Endothelial cell of umbilical vein (primary cell): ENCODE data around the gene POLR2B. TPM values are rescaled to one million over a fixed set of nuclear protein-coding genes. Genes with fewer than 3 reads are reported as not detected.

Source experiments
- BruUV-seq: library from RNA; stranded (reverse); fragments of 400-500 nt; replicated peaks from 2 replicates; lab custom pipeline; 2021; lab: Mats Ljungman, UMichigan
- CTCF ChIA-PET: fragments of 300-600, 350-600 bp; sonication (Branson Sonifier 250); formaldehyde crosslinking; loops from one replicate; lab custom pipeline; 2021; ENCODE audit warnings: antibody characterized with exemption, inconsistent platforms; lab: Charles Lee
- POLR2A ChIA-PET: fragments of 300-600, 350-600 bp; sonication (Branson Sonifier 250); formaldehyde crosslinking; loops from one replicate; lab custom pipeline; 2021; ENCODE audit warnings: antibody characterized with exemption, inconsistent platforms; lab: Charles Lee
- DNase-seq: peaks from one replicate; pipeline ENCODE4 v3.0.0-alpha.2; 2011; ENCODE audit warnings: low read depth, low spot score
- FAIRE-seq: peaks from 2 replicates; lab custom pipeline; 2011; peaks lifted over from hg19 to GRCh38; lab: Jason Lieb, UNC
- H2AFZ ChIP-seq: 2 replicates; pipeline ENCODE4 v1.6.0; 2012; ENCODE audit warnings: low read depth, low read length, control low read depth, inconsistent platforms
- H3K27ac ChIP-seq: 2 replicates; pipeline ENCODE4 v1.5.1; 2011; ENCODE audit warnings: low read depth, mild to moderate bottlenecking, control low read depth, low read length, moderate library complexity; ENCODE audit not compliant: insufficient read depth
- H3K27me3 ChIP-seq, 2 experiments: 2 replicates each; pipeline versions ENCODE4 v1.6.0 to v1.6.1; 2011; ENCODE audit warnings: low read length in 2 of 2, mixed read lengths in 1 of 2; ENCODE audit not compliant: control insufficient read depth in 2 of 2, insufficient read depth in 2 of 2
- H3K36me3 ChIP-seq, 2 experiments: 2 replicates in 1 of 2; 3 replicates in 1 of 2; pipeline ENCODE4 v1.5.1; 2011; ENCODE audit warnings: low read length in 2 of 2, mild to moderate bottlenecking in 1 of 2, moderate library complexity in 1 of 2; ENCODE audit not compliant: control insufficient read depth in 2 of 2, insufficient read depth in 2 of 2; ENCODE audit errors: extremely low read depth in 1 of 2
- H3K4me1 ChIP-seq: 3 replicates; pipeline ENCODE4 v1.5.1; 2011; ENCODE audit warnings: mild to moderate bottlenecking, low read length; ENCODE audit not compliant: control insufficient read depth, insufficient read depth; ENCODE audit errors: extremely low read depth
- H3K4me2 ChIP-seq: 2 replicates; pipeline ENCODE4 v1.6.1; 2011; ENCODE audit warnings: low read length, control low read depth, mixed read lengths; ENCODE audit not compliant: insufficient read depth
- H3K4me3 ChIP-seq, 3 experiments: fragments of 200-600 bp in 1 of 3; sonication (generic), shearing (Covaris generic) in 1 of 3; replicated peaks in 1 of 3; 2 replicates each; pipeline ENCODE4 v1.5.1; 2011 to 2016; ENCODE audit warnings: control low read depth in 3 of 3, low read length in 3 of 3, mild to moderate bottlenecking in 2 of 3, inconsistent platforms in 1 of 3, low read depth in 1 of 3, moderate library complexity in 1 of 3; ENCODE audit not compliant: insufficient read depth in 1 of 3
- H3K79me2 ChIP-seq: 2 replicates; pipeline ENCODE4 v1.6.0; 2012; ENCODE audit warnings: low read length, inconsistent platforms; ENCODE audit not compliant: control insufficient read depth, insufficient read depth
- H3K9ac ChIP-seq: replicated peaks from 2 replicates; pipeline ENCODE3; 2011; ENCODE audit warnings: low read length, control low read depth; ENCODE audit not compliant: insufficient read depth; ENCODE audit errors: extremely low read depth
- H3K9me1 ChIP-seq: replicated peaks from 3 replicates; pipeline ENCODE4 v1.6.0; 2011; ENCODE audit warnings: mild to moderate bottlenecking, low read length; ENCODE audit not compliant: control insufficient read depth, insufficient read depth; ENCODE audit errors: extremely low read depth
- H3K9me3 ChIP-seq: replicated peaks from 2 replicates; pipeline ENCODE4 v1.5.1; 2012; ENCODE audit warnings: low read length, inconsistent platforms; ENCODE audit not compliant: control insufficient read depth, insufficient read depth
- H4K20me1 ChIP-seq: replicated peaks from 2 replicates; pipeline ENCODE3; 2011; ENCODE audit warnings: mild to moderate bottlenecking, low read length; ENCODE audit not compliant: control insufficient read depth, insufficient read depth; ENCODE audit errors: extremely low read depth
- EZH2 ChIP-seq: IDR thresholded peaks from 2 replicates; pipeline ENCODE4 v1.6.1; 2012; ENCODE audit warnings: borderline replicate concordance, low read depth, mild to moderate bottlenecking, moderate library complexity, low read length, inconsistent platforms; ENCODE audit not compliant: severe bottlenecking
- FOS ChIP-seq: IDR thresholded peaks from 2 replicates; pipeline ENCODE4 v1.6.1; 2011; ENCODE audit warnings: mild to moderate bottlenecking, low read length, moderate library complexity, borderline replicate concordance; ENCODE audit not compliant: insufficient read depth
- GATA2 ChIP-seq: IDR thresholded peaks from 2 replicates; pipeline ENCODE4 v1.7.0; 2011; ENCODE audit warnings: low read depth, mild to moderate bottlenecking, moderate library complexity, mixed read lengths, low read length; ENCODE audit not compliant: insufficient read length, insufficient read depth
- JUN ChIP-seq: IDR thresholded peaks from 2 replicates; pipeline ENCODE4 v1.6.1; 2011; ENCODE audit warnings: borderline replicate concordance, low read depth; ENCODE audit not compliant: insufficient read length, insufficient read depth
- MYC ChIP-seq: IDR thresholded peaks from one replicate; pipeline ENCODE4 v1.6.1; 2011; ENCODE audit warnings: mild to moderate bottlenecking, low read depth, low read length
- POLR2A ChIP-seq: IDR thresholded peaks from 2 replicates; pipeline ENCODE4 v1.6.1; 2012; ENCODE audit warnings: low read depth, mild to moderate bottlenecking, control low read depth, low read length
- POLR2AphosphoS5 ChIP-seq: IDR thresholded peaks from 2 replicates; pipeline ENCODE4 v1.6.1; 2012; ENCODE audit warnings: low read depth, mild to moderate bottlenecking, control low read depth, low read length, moderate library complexity; ENCODE audit not compliant: insufficient read depth
- dilution Hi-C: fragments of 300-500 bp; cut with MboI; formaldehyde crosslinking; loops from one replicate; pipeline ENCODE4 v1.15.0; 2019; ENCODE audit warnings: low sequenced_read_pairs; ENCODE audit not compliant: extremely low pct_ligation_motif_present
- intact Hi-C: fragments of 100-400 bp; cut with micrococcal nuclease; formaldehyde crosslinking; loops from one replicate; pipeline ENCODE4 v1.10.0; 2022
- polyA plus RNA-seq, 4 experiments: library from polyadenylated mRNA; depleted of rRNA in 3 of 4; stranded (reverse) in 3 of 4; unstranded in 1 of 4; fragments of >200 nt; gene quantifications; 2 replicates each; pipeline versions ENCODE4 v1.2.1 to v1.2.3, GENCODE V29; 2011 to 2012; ENCODE audit warnings: missing spikeins in 1 of 4
- total RNA-seq: library from RNA; stranded (reverse); gene quantifications from 2 replicates; pipeline ENCODE4 v1.2.3, GENCODE V29; 2021
- TF ChIP-seq, protein P1 (sequence below): IDR thresholded peaks from 2 replicates; pipeline ENCODE4 v1.6.1; 2011; ENCODE audit not compliant: insufficient read depth, insufficient read length
- TF ChIP-seq, protein P2 (sequence below), 2 donors: IDR thresholded peaks; 1 replicate in 1 of 2; 2 replicates in 1 of 2; pipeline ENCODE4 v1.5.1; 2011; ENCODE audit warnings: low read length in 2 of 2, mild to moderate bottlenecking in 2 of 2, moderate library complexity in 2 of 2, control low read depth in 1 of 2, inconsistent platforms in 1 of 2, low read depth in 1 of 2; ENCODE audit not compliant: insufficient read depth in 1 of 2; ENCODE audit errors: extremely low read depth in 1 of 2

POLR2B gene
- total and polyA plus RNA-seq, 2 donors (not counting 3 experiments of a cell fraction or from before 2014, with no cell fraction given) = 75.5 to 148 TPM

GRCh38 chr4:57042711-57043169, 64.0 kb downstream of the POLR2B start:
- H3K27ac ChIP-seq = no peak overlapping the region
- H3K36me3 ChIP-seq = peaks cover 0 to 22% of the 10 kb centered on the region in 2 experiments
- DNase-seq (peak; percentile 55), FAIRE-seq (peak; percentile 21)
- H4K20me1 ChIP-seq = no peaks in the 10 kb centered on the region
- no peak overlapping the region for H3K4me2 ChIP-seq
- H3K4me3 ChIP-seq = no peak overlapping the region
- peaks cover 22% of the 10 kb centered on the region for H3K4me1 ChIP-seq
- no peaks in the 10 kb centered on the region for H3K27me3 ChIP-seq
- no peak overlapping the region for H3K9ac ChIP-seq
- no peaks in the 10 kb centered on the region for H3K9me1 ChIP-seq
- H3K79me2 ChIP-seq = peaks cover 36% of the 10 kb centered on the region
- no peaks in the 10 kb centered on the region for H3K9me3 ChIP-seq
- dilution Hi-C loops (no loop called here), intact Hi-C loops (loop anchor here (2.0 kb wide), 2 partner anchors 38 to 60 kb away; no protein-coding TSS in a partner anchor)
- BruUV-seq = no TSS peak
- ChIA-PET POLR2A (no interaction called here), CTCF (interaction anchor here (1.3 to 3.7 kb wide), 3 partner anchors 20 to 120 kb away, joined by 3 to 16 read pairs (median 4); partner anchors contain the start of gene IGFBP7)
- H2AFZ ChIP-seq = no peak overlapping the region
- TF ChIP-seq FOS (no peak), POLR2AphosphoS5 (no peak), EZH2 (no peak), POLR2A (no peak), JUN (no peak), GATA2 (no peak), MYC (no peak)
- TF ChIP-seq, protein P1, sequence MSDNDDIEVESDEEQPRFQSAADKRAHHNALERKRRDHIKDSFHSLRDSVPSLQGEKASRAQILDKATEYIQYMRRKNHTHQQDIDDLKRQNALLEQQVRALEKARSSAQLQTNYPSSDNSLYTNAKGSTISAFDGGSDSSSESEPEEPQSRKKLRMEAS = no peak
- TF ChIP-seq, protein P2, sequence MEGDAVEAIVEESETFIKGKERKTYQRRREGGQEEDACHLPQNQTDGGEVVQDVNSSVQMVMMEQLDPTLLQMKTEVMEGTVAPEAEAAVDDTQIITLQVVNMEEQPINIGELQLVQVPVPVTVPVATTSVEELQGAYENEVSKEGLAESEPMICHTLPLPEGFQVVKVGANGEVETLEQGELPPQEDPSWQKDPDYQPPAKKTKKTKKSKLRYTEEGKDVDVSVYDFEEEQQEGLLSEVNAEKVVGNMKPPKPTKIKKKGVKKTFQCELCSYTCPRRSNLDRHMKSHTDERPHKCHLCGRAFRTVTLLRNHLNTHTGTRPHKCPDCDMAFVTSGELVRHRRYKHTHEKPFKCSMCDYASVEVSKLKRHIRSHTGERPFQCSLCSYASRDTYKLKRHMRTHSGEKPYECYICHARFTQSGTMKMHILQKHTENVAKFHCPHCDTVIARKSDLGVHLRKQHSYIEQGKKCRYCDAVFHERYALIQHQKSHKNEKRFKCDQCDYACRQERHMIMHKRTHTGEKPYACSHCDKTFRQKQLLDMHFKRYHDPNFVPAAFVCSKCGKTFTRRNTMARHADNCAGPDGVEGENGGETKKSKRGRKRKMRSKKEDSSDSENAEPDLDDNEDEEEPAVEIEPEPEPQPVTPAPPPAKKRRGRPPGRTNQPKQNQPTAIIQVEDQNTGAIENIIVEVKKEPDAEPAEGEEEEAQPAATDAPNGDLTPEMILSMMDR (IDR thresholded peaks at IDR 0.05; ENCODE audit: extremely low read depth in 1 of 2, insufficient read depth in 1 of 2, low read depth in 1 of 2, low read length in 2 of 2) = no peak
